Activated CD4-positive, alpha-beta T cell treated with anti-CD3 and anti-CD28 coated beads, Interleukin-2, amount 10 ng/mL, durations not matched to agents 7 days and 5 days (primary cell): Measurements from ENCODE around the gene SLC41A2. TPM values are rescaled to one million over a fixed set of nuclear protein-coding genes. Genes with fewer than 3 reads are reported as not detected.

ENCODE experiments used
- CTCF ChIA-PET: fragments of 350-600 bp; sonication (Branson Sonifier 250); formaldehyde crosslinking; loops from one replicate; lab custom pipeline; 2021; ENCODE audit warnings: antibody characterized with exemption; lab: Charles Lee
- POLR2A ChIA-PET: fragments of 350-600 bp; sonication (Branson Sonifier 250); formaldehyde crosslinking; loops from one replicate; lab custom pipeline; 2021; ENCODE audit warnings: antibody characterized with exemption; lab: Charles Lee
- DNase-seq: peaks from one replicate; pipeline ENCODE4 v3.0.0-alpha.2; 2020
- H3K27ac Mint-ChIP-seq: one replicate; pipeline ENCODE4 v1.8.0; 2021; ENCODE audit warnings: mild to moderate bottlenecking, moderate library complexity, mixed read lengths
- H3K27me3 Mint-ChIP-seq: one replicate; pipeline ENCODE4 v1.8.0; 2021; ENCODE audit warnings: mixed read lengths
- H3K36me3 Mint-ChIP-seq: one replicate; pipeline ENCODE4 v1.8.0; 2021; ENCODE audit warnings: low read depth, mixed read lengths
- H3K4me1 Mint-ChIP-seq: one replicate; pipeline ENCODE4 v1.8.0; 2021; ENCODE audit warnings: mixed read lengths
- H3K4me3 Mint-ChIP-seq: one replicate; pipeline ENCODE4 v1.8.0; 2021; ENCODE audit warnings: mild to moderate bottlenecking, moderate library complexity, mixed read lengths
- H3K9me3 Mint-ChIP-seq: one replicate; pipeline ENCODE4 v1.8.0; 2021; ENCODE audit warnings: mixed read lengths
- total RNA-seq, 2 experiments: library from RNA; stranded (reverse); gene quantifications; one replicate each; pipeline ENCODE4 v1.2.3, GENCODE V29; 2021

Gene SLC41A2
- total RNA-seq, 2 experiments from 2014 or later = 2.1 to 2.4 TPM

DNA sequence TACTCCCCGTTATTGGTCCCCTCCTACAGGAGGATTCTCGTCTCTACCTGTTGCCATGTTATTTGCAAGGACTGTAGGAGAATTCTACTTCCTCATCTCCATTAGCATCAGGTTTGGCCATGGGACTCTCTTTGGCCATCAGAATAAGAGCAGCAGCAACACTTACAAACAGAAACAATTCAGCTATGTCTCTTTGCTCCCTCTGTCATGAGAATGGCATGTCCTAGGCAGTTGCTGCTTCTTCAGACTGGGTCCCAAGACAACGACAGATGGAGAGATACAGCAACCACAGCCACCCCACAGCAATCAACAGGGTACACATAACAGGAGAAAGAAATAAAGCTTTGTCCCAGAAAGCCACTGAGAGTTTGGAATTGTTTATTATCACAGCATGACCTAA, 19.7 kb downstream of the SLC41A2 start:
- H3K27me3 Mint-ChIP-seq = peaks cover 11% of the 10 kb centered on the region
- H3K27ac Mint-ChIP-seq = no peak overlapping the region
- CTCF ChIA-PET = interaction anchor here (0.6 to 1.5 kb wide), 3 partner anchors 8 to 418 kb away, joined by 3 read pairs; no protein-coding TSS in a partner anchor
- no peak overlapping the region for H3K4me3 Mint-ChIP-seq
- DNase-seq = no peak
- no peaks in the 10 kb centered on the region for H3K36me3 Mint-ChIP-seq
- H3K4me1 Mint-ChIP-seq = no peaks in the 10 kb centered on the region
- POLR2A ChIA-PET = no interaction called here
- peaks cover 5% of the 10 kb centered on the region for H3K9me3 Mint-ChIP-seq

DNA sequence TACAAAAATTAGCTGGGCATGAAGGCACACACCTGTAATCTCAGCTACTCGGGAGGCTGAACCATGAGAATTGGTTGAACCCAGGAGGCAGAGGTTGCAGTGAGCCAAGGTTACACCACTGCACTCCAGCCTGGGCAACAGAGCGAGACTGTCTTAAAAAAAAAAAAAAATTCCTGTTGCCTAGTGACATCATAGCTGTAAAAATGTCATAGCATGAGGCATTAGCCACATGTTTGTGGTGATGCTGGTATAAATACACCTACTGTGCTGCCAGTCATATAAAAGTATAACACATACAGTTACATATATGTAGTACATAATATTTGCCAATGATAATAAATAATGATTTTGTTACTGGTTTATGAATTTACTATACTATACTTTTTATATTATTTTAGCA, 22.2 kb downstream of the SLC41A2 start:
- no peak for DNase-seq
- Mint-ChIP-seq H3K27ac (no peak overlapping the region), H3K9me3 (peaks cover 3% of the 10 kb centered on the region), H3K4me1 (peaks cover 7% of the 10 kb centered on the region), H3K27me3 (peaks cover 8% of the 10 kb centered on the region), H3K4me3 (no peak overlapping the region), H3K36me3 (no peaks in the 10 kb centered on the region)
- CTCF ChIA-PET = interaction anchor here (0.7 to 0.8 kb wide), 2 partner anchors 22 to 24 kb away, joined by 3 to 4 read pairs; no protein-coding TSS in a partner anchor
- POLR2A ChIA-PET = no interaction called here

DNA sequence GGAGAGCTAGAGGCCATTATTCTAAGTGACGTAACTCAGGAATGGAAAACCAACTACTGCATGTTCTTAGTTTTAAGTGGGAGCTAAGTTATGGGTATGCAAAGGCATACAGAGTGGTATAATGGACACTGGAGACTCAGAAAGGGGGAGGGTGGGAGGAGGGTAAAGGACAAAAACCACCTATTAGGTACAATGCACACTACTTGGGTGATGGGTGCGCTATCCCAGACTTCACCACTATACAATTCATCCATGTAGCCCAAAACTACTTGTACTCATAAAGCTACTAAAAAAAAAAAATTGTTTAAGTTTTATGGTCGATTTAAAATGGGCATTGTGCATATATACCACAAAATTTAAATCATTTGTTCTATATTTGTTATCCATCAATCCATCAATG, 24.3 kb downstream of the SLC41A2 start:
- ChIA-PET POLR2A (no interaction called here), CTCF (interaction anchor here (1.0 to 1.6 kb wide), 2 partner anchors 10 to 24 kb away, joined by 3 read pairs; partner anchors contain the start of gene SLC41A2)
- Mint-ChIP-seq H3K9me3 (peaks cover 3% of the 10 kb centered on the region), H3K27me3 (peaks cover 7% of the 10 kb centered on the region), H3K4me1 (peaks cover 19% of the 10 kb centered on the region), H3K4me3 (no peak overlapping the region), H3K27ac (no peak overlapping the region), H3K36me3 (no peaks in the 10 kb centered on the region)
- DNase-seq = no peak

GRCh38 chr12:104933128-104933527, 25.0 kb downstream of the SLC41A2 start:
- Mint-ChIP-seq H3K27ac (no peak overlapping the region), H3K4me3 (no peak overlapping the region), H3K9me3 (peaks cover 3% of the 10 kb centered on the region), H3K36me3 (no peaks in the 10 kb centered on the region), H3K27me3 (peaks cover 3% of the 10 kb centered on the region), H3K4me1 (peaks cover 19% of the 10 kb centered on the region)
- ChIA-PET CTCF (interaction anchor here (1.6 kb wide), 1 partner anchor 25 kb away, joined by 3 read pairs; the partner anchor contains the start of gene SLC41A2), POLR2A (no interaction called here)
- no peak for DNase-seq

DNA sequence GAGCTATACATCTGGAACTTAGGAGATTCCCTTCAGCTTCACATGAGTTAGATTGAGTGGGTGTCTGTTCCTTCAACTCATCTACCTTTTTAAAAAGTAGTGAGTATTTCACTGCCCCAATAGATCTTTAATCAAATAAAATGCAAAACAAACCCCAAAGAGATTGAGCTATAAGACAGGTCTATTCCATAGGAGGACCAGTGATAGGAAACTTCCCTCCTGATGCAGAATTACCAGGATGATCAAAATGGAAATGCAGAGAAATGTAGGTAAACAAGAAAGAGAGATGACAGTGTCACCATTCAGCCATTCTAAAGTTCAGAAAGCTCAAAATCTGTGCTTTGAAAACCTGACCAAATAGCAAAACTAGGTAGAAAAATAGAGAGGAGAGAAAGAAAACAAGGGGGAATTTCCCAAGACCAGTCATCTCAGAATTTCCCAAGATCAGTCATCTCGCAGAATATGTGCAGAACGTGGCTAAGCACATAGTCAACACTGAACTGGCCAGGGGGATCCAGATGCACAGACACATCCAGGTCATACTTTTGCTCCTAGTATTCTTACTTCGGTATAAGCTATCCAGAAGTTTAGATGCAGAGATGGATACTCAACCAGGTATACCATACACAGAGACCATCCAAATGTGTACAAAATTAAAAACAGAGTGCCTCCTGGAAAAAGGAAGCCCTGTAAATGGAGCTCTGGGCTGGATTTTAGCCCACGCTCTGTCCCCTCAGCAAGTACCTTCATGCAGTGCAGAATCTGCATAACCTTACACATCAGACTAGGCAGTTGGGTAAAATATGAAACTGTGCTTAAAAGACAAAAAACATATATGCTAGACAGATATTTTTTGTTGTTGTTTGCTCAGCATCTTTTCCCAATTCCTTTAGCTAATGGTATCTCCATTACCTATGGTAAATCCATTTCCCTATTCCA, 27.4 kb downstream of the SLC41A2 start:
- Mint-ChIP-seq H3K27me3 (peaks cover 3% of the 10 kb centered on the region), H3K9me3 (peaks cover 3% of the 10 kb centered on the region), H3K27ac (no peak overlapping the region), H3K36me3 (no peaks in the 10 kb centered on the region), H3K4me1 (peaks cover 19% of the 10 kb centered on the region), H3K4me3 (no peak overlapping the region)
- ChIA-PET POLR2A (no interaction called here), CTCF (interaction anchor here (0.5 to 1.4 kb wide), 4 partner anchors 8 to 549 kb away, joined by 3 to 4 read pairs (median 3); no protein-coding TSS in a partner anchor)
- no peak for DNase-seq

DNA sequence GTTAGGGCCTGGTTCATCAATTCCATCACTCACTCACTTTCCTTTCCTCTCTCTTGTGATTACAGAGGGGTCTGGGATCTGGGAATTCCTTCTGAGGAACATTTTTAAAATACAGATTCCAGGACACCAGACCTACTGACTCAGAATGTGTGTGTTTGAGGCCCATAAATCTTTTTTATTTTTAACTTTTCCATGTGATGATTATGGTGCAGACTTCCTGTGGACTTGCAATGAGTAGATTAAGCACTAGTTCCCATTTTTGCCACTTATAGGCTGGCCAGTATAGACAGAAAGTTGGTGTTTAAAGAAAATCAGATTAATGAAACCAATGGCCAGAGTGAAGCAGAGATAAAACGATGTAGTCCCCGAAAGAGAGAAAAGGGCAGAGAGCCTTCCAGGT, 28.1 kb downstream of the SLC41A2 start:
- ChIA-PET POLR2A (no interaction called here), CTCF (interaction anchor here (0.5 to 1.2 kb wide), 2 partner anchors 9 to 99 kb away, joined by 3 to 4 read pairs; no protein-coding TSS in a partner anchor)
- Mint-ChIP-seq H3K36me3 (no peaks in the 10 kb centered on the region), H3K4me1 (peaks cover 19% of the 10 kb centered on the region), H3K9me3 (peaks cover 3% of the 10 kb centered on the region), H3K4me3 (no peak overlapping the region), H3K27me3 (peaks cover 3% of the 10 kb centered on the region), H3K27ac (peak overlapping the region; percentile 4)
- no peak for DNase-seq

GRCh38 chr12:104929368-104929767, 28.7 kb downstream of the SLC41A2 start:
- H3K4me1 Mint-ChIP-seq = peaks cover 19% of the 10 kb centered on the region
- H3K27ac Mint-ChIP-seq = no peak overlapping the region
- H3K27me3 Mint-ChIP-seq = peaks cover 3% of the 10 kb centered on the region
- POLR2A ChIA-PET = no interaction called here
- no peaks in the 10 kb centered on the region for H3K36me3 Mint-ChIP-seq
- no peak overlapping the region for H3K4me3 Mint-ChIP-seq
- DNase-seq = no peak
- H3K9me3 Mint-ChIP-seq = no peaks in the 10 kb centered on the region
- CTCF ChIA-PET = no interaction called here

DNA sequence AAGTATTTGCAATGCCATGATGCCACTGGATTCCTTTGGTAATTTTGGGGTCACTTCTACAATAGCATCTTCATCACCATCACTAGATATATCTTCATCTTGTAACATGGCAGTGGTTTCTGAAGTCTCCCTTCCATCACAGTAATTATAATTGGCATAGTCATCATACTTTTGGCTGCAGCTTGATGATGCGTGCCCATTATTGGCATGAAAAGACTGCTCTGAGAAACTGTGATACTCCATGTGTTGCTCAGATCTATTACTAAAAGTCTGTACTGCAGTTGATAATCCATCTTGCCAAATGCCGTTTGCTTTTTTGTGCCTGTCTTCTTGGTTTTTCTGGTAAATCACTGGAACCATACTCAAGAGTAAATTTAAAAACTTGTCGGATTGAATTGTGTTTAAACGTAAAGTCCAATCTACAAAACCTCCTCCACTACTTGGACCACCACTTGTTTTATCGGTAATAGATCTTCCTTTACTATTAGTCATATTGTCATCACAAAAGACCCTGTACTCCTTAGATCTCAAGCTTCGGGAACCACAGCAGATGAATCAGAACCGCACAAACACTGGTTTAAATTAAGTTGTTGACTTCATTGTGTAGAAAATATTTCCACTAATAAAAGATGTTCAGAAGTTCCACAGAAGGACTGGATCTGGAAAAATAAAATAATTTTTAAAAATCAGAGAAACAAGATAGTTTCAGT, 29.9 kb downstream of the SLC41A2 start:
- POLR2A ChIA-PET = no interaction called here
- no peaks in the 10 kb centered on the region for H3K36me3 Mint-ChIP-seq
- DNase-seq = no peak
- no peaks in the 10 kb centered on the region for H3K27me3 Mint-ChIP-seq
- H3K4me3 Mint-ChIP-seq = no peak overlapping the region
- H3K27ac Mint-ChIP-seq = no peak overlapping the region
- CTCF ChIA-PET = interaction anchor here (1.1 kb wide), 1 partner anchor 340 kb away, joined by 3 read pairs; no protein-coding TSS in a partner anchor
- H3K9me3 Mint-ChIP-seq = no peaks in the 10 kb centered on the region
- H3K4me1 Mint-ChIP-seq = peaks cover 19% of the 10 kb centered on the region

DNA sequence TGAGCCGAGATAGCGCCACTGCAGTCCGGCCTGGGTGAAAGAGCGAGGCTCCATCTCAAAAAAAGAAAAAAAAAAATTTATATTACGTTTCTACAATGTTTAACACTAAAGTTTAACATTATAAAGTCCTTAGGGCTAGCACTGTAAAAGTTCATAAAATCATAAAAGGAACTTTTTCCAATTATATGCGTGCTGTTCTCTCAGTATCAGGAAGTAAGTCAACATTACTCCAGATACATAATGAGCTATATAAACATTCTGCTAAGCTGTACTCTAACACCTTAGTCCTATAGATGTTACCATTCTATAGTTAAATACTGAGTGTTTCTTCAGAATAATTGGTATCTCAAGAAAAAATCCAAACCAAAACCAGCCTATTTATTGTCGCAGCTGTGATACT, 32.6 kb downstream of the SLC41A2 start:
- Mint-ChIP-seq H3K9me3 (peaks cover 10% of the 10 kb centered on the region), H3K36me3 (peaks cover 2% of the 10 kb centered on the region), H3K27me3 (peaks cover 4% of the 10 kb centered on the region), H3K4me3 (no peak overlapping the region), H3K4me1 (peaks cover 9% of the 10 kb centered on the region), H3K27ac (no peak overlapping the region)
- POLR2A ChIA-PET = no interaction called here
- CTCF ChIA-PET = no interaction called here
- DNase-seq = no peak

GRCh38 chr12:104921340-104921739, 36.8 kb downstream of the SLC41A2 start:
- CTCF ChIA-PET = interaction anchor here (0.6 kb wide), 1 partner anchor 253 kb away, joined by 3 read pairs; no protein-coding TSS in a partner anchor
- peaks cover 4% of the 10 kb centered on the region for H3K27me3 Mint-ChIP-seq
- no peak overlapping the region for H3K4me3 Mint-ChIP-seq
- POLR2A ChIA-PET = no interaction called here
- H3K27ac Mint-ChIP-seq = no peak overlapping the region
- peaks cover 2% of the 10 kb centered on the region for H3K36me3 Mint-ChIP-seq
- peaks cover 10% of the 10 kb centered on the region for H3K9me3 Mint-ChIP-seq
- H3K4me1 Mint-ChIP-seq = no peaks in the 10 kb centered on the region
- no peak for DNase-seq

DNA sequence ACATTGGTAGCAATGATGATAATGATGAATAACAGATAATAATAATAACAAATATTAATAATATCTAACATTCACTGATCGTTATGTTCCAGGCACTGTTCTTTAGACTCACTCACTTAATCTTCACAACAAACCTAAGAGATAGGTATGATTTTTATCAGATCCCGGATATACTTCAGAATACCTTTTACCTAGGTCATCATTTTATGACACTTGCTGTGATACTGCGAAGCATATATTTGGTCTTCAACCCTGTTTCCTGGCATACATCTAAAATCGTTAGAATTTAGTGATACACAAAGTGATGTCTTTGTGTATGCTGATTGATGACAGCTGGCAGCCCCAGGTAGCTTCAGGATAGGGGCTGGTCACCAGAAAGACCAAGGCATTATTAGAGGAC, 46.1 kb downstream of the SLC41A2 start:
- Mint-ChIP-seq H3K27ac (no peak overlapping the region), H3K27me3 (no peaks in the 10 kb centered on the region), H3K36me3 (no peaks in the 10 kb centered on the region), H3K4me3 (no peak overlapping the region), H3K9me3 (no peaks in the 10 kb centered on the region), H3K4me1 (no peaks in the 10 kb centered on the region)
- DNase-seq = no peak
- POLR2A ChIA-PET = no interaction called here
- CTCF ChIA-PET = interaction anchor here (0.6 kb wide), 1 partner anchor 742 kb away, joined by 3 read pairs; no protein-coding TSS in a partner anchor

DNA sequence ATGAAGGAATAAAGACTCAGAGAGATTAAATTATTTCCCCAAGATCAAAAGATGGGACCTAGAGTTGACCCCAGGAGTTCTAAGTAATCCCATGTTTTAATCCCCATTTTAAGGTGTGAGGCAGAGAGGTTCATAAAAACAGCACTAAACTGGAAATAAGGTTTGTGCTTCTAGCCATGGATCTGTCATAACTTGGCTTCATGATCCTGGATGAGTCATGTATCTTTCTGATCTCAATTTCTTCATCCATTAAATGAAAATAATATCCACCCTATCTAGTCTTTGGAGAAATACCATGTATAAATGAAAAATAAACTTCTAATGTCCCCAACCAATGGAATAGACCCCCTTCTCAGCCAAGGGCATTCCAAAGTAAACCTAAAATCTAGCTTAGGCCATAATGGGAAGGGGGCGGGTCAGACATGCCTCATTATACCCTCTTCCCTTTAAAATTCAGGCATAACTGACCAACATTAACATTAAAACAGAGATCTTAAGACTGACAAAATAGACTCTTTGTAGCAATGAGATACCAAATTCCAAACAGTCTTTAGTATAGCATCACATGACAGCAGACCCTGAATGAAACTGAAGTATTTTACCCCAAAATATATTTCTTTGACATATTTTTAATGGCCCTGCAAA, 47.8 kb downstream of the SLC41A2 start:
- no peaks in the 10 kb centered on the region for H3K36me3 Mint-ChIP-seq
- no peaks in the 10 kb centered on the region for H3K27me3 Mint-ChIP-seq
- no peak overlapping the region for H3K4me3 Mint-ChIP-seq
- no peak for DNase-seq
- POLR2A ChIA-PET = no interaction called here
- CTCF ChIA-PET = no interaction called here
- H3K4me1 Mint-ChIP-seq = no peaks in the 10 kb centered on the region
- H3K27ac Mint-ChIP-seq = no peak overlapping the region
- no peaks in the 10 kb centered on the region for H3K9me3 Mint-ChIP-seq
